GM12878 (cell line): ENCODE measurements around the gene MORC1. TPM values are rescaled to one million over a fixed set of nuclear protein-coding genes. Genes with fewer than 3 reads are reported as not detected.

Experiments used
- ATAC-seq: fragments of 200-7000 bp; cut with Tn5 transposase; 3 replicates; pipeline ENCODE4 v1.9.1; 2020; ENCODE audit warnings: mild to moderate bottlenecking, moderate library complexity
- BruUV-seq: library from RNA; stranded (reverse); fragments of 400-500 nt; replicated peaks from 2 replicates; lab custom pipeline; 2021; lab: Mats Ljungman, UMichigan
- CTCF ChIA-PET: fragments of 300-600 bp; sonication (Branson Sonifier 250); formaldehyde crosslinking; extraction: SDS; loops from one replicate; lab custom pipeline; 2021; ENCODE audit warnings: inconsistent platforms; lab: Yijun Ruan, JAX
- POLR2A ChIA-PET: fragments of 350-600 bp; formaldehyde crosslinking; extraction: SDS; loops from one replicate; lab custom pipeline; 2021; ENCODE audit warnings: inconsistent platforms; lab: Charles Lee
- RAD21 ChIA-PET: fragments of 300-600 bp; sonication (Branson Sonifier 250); formaldehyde crosslinking; loops from one replicate; lab custom pipeline; 2023; ENCODE audit warnings: antibody characterized with exemption; ENCODE audit not compliant: unreplicated experiment; lab: Charles Lee
- SMC1A ChIA-PET: fragments of 300-600 bp; sonication (Branson Sonifier 250); formaldehyde crosslinking; loops from one replicate; lab custom pipeline; 2023; ENCODE audit not compliant: unreplicated experiment, uncharacterized antibody; lab: Charles Lee
- DNase-seq: peaks from one replicate; pipeline ENCODE4 v3.0.0-alpha.2; 2011; ENCODE audit warnings: low read depth, low spot score
- FAIRE-seq: peaks from 3 replicates; lab custom pipeline; 2011; peaks lifted over from hg19 to GRCh38; lab: Jason Lieb, UNC
- H2AFZ ChIP-seq: 2 replicates; pipeline ENCODE4 v1.6.0; 2011; ENCODE audit warnings: low read depth, low read length, control low read depth; ENCODE audit not compliant: control insufficient read depth
- H3K27ac ChIP-seq: 2 replicates; pipeline ENCODE4 v1.5.1; 2011; ENCODE audit warnings: control low read depth; ENCODE audit not compliant: control insufficient read depth, insufficient read depth
- H3K27me3 ChIP-seq, 2 experiments: replicated peaks in 1 of 2; 2 replicates each; pipeline versions ENCODE4 v1.6.0 to v1.6.1; 2011; ENCODE audit warnings: low read length in 1 of 2; ENCODE audit not compliant: control insufficient read depth in 2 of 2, insufficient read depth in 2 of 2
- H3K36me3 ChIP-seq, 2 experiments: 2 replicates each; pipeline ENCODE4 v1.5.1; 2011; ENCODE audit warnings: low read length in 1 of 2; ENCODE audit not compliant: control insufficient read depth in 2 of 2, insufficient read depth in 2 of 2
- H3K4me1 ChIP-seq: 2 replicates; pipeline ENCODE4 v1.6.1; 2011; ENCODE audit warnings: mild to moderate bottlenecking, low read length, moderate library complexity, mixed read lengths; ENCODE audit not compliant: control insufficient read depth, insufficient read depth
- H3K4me2 ChIP-seq: 2 replicates; pipeline ENCODE4 v1.6.0; 2011; ENCODE audit warnings: control low read depth; ENCODE audit not compliant: control insufficient read depth, insufficient read depth
- H3K4me3 ChIP-seq: fragments of 200-600 bp; sonication (generic); 2 replicates; pipeline ENCODE4 v1.5.1; 2016
- H3K79me2 ChIP-seq: 2 replicates; pipeline ENCODE4 v1.6.0; 2011; ENCODE audit warnings: low read length; ENCODE audit not compliant: control insufficient read depth, insufficient read depth
- H3K9ac ChIP-seq: 2 replicates; pipeline ENCODE4 v1.8.0; 2011; ENCODE audit warnings: low read length, control low read depth, mixed read lengths; ENCODE audit not compliant: control insufficient read depth, insufficient read depth
- H3K9me3 ChIP-seq: replicated peaks from 3 replicates; pipeline ENCODE4 v1.5.1; 2011; ENCODE audit warnings: mild to moderate bottlenecking, low read length; ENCODE audit not compliant: control insufficient read depth, insufficient read depth
- H4K20me1 ChIP-seq: 2 replicates; pipeline ENCODE4 v1.6.0; 2011; ENCODE audit not compliant: control insufficient read depth, insufficient read depth
- EP300 ChIP-seq, 2 experiments: fragments of 150-350 bp in 1 of 2; IDR thresholded peaks; 2 replicates each; pipeline ENCODE4 v1.6.1; 2011 to 2012; ENCODE audit warnings: low read depth in 2 of 2, low read length in 2 of 2, borderline replicate concordance in 1 of 2, improper control_type of control experiment in 1 of 2, inconsistent platforms in 1 of 2; ENCODE audit not compliant: control insufficient read depth in 1 of 2
- JUND ChIP-seq: IDR thresholded peaks from 2 replicates; pipeline ENCODE4 v1.6.1; 2012; ENCODE audit warnings: low read depth, mild to moderate bottlenecking, low read length, improper control_type of control experiment, moderate library complexity
- MEF2A ChIP-seq: IDR thresholded peaks from 2 replicates; pipeline ENCODE4 v1.6.1; 2011; ENCODE audit warnings: low read depth, mild to moderate bottlenecking, low read length, moderate library complexity; ENCODE audit not compliant: insufficient read depth
- MTA2 ChIP-seq: fragments of 450-650 bp; IDR thresholded peaks from 2 replicates; pipeline ENCODE4 v1.6.1; 2016; ENCODE audit warnings: low read depth, mild to moderate bottlenecking, moderate library complexity
- MYC ChIP-seq: IDR thresholded peaks from 2 replicates; pipeline ENCODE4 v1.6.1; 2011; ENCODE audit warnings: mild to moderate bottlenecking, low read length, moderate library complexity, inconsistent platforms; ENCODE audit not compliant: insufficient read depth, insufficient replicate concordance, insufficient read length, severe bottlenecking
- SRF ChIP-seq, 2 experiments: IDR thresholded peaks; 2 replicates each; pipeline ENCODE4 v1.6.1; 2011; ENCODE audit warnings: low read depth in 2 of 2, low read length in 2 of 2, mild to moderate bottlenecking in 1 of 2, moderate library complexity in 1 of 2
- TCF3 ChIP-seq: IDR thresholded peaks from 2 replicates; pipeline ENCODE4 v1.6.1; 2012; ENCODE audit warnings: low read depth, mild to moderate bottlenecking, low read length, borderline replicate concordance; ENCODE audit not compliant: insufficient read depth
- WGBS: methylation state at CpG from one replicate; pipeline ENCODE4 v1.1.6; 2016; ENCODE audit warnings: low lambda C conversion rate; ENCODE audit not compliant: insufficient replicate concordance, insufficient coverage; ENCODE audit errors: missing lambda C conversion rate; 5-methylcytosine and 5-hydroxymethylcytosine counted together
- in situ Hi-C: fragments of 300-500 bp; cut with MboI; formaldehyde crosslinking; loops from 9 replicates; pipeline ENCODE4 v1.14.3; 2018; ENCODE audit warnings: mixed read lengths
- intact Hi-C: fragments of 100-400 bp; cut with micrococcal nuclease; formaldehyde crosslinking; loops from one replicate; pipeline ENCODE4 v1.14.2; 2022; ENCODE audit not compliant: unreplicated experiment
- polyA plus RNA-seq, 11 experiments: library from polyadenylated mRNA; depleted of rRNA in 4 of 11; unstranded in 6 of 11; stranded (reverse) in 5 of 11; fragments of >200 nt; fragmentation: Nextera tagmentation in 4 of 11; fragmentation: Illumina TruSeq in 1 of 11; extraction: Ambion mirVana in 4 of 11; extraction: Trizol in 1 of 11; gene quantifications; 1 replicate in 1 of 11; 2 replicates in 10 of 11; pipeline versions ENCODE4 v1.2.1 to v1.2.3, GENCODE V29; 2011 to 2016; ENCODE audit warnings: inconsistent platforms in 2 of 11, missing spikeins in 2 of 11, low read depth in 1 of 11
- total RNA-seq, 4 experiments: library from RNA; depleted of rRNA in 3 of 4; stranded (reverse); fragments of >200 nt in 3 of 4; fragmentation: Illumina TruSeq in 1 of 4; extraction: Trizol in 1 of 4; gene quantifications; 2 replicates each; pipeline versions ENCODE4 v1.2.1 to v1.2.3, GENCODE V29; 2013 to 2021
- TF ChIP-seq, protein P1 (sequence below): IDR thresholded peaks from 2 replicates; pipeline ENCODE4 v1.6.1; 2011; ENCODE audit warnings: low read depth, mild to moderate bottlenecking, low read length, moderate library complexity, borderline replicate concordance; ENCODE audit errors: extremely low read depth
- TF ChIP-seq, protein P2 (sequence below): fragments of 450-650 bp; conservative IDR thresholded peaks from 2 replicates; pipeline ENCODE4 v1.6.1; 2017; ENCODE audit warnings: mild to moderate bottlenecking, moderate library complexity
- TF ChIP-seq, protein P3 (sequence below): IDR thresholded peaks from 2 replicates; pipeline ENCODE4 v1.6.1; 2012; ENCODE audit warnings: low read depth, low read length, improper control_type of control experiment

The MORC1 gene
- total and polyA plus RNA-seq, 10 of the 15 experiments (the other 5 are each of a cell fraction or from before 2014, with no cell fraction given), result 0.18 TPM; not detected in 9

DNA sequence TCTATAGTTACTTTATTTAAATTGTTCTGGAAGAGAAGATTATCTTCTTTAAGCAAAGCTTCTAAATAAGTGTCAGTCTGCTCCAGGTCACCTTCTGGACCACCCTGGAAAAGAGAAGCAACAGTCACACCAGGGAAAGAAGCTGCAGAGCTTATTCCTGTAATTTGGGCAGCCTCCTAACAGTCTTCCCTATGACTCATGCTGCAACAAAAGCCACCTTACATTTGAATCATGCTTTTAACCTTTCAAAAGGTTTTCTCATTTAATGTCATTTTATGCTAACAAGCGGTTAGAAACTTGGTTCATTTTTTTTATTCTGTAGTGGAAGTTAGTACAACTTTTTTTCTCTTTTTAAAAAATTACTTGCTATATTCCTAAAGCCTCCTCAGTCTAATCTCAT lies 158.9 kb downstream of the MORC1 start:
- no peak overlapping the region for H3K4me2 ChIP-seq

More for the DNA sequence above, 158.9 kb downstream of the MORC1 start:
- SMC1A ChIA-PET, result no interaction called here
- DNase-seq (no peak), FAIRE-seq (no peak), ATAC-seq (no peak)
- in situ Hi-C loops (no loop called here), intact Hi-C loops (no loop called here)
- no peaks in the 10 kb centered on the region for H3K9me3 ChIP-seq
- no peaks in the 10 kb centered on the region for H3K79me2 ChIP-seq
- TF ChIP-seq, protein P1, sequence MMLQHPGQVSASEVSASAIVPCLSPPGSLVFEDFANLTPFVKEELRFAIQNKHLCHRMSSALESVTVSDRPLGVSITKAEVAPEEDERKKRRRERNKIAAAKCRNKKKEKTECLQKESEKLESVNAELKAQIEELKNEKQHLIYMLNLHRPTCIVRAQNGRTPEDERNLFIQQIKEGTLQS, result no peak
- TF ChIP-seq MEF2A (no peak), JUND (no peak), TCF3 (no peak), EP300 (IDR thresholded peaks at IDR 0.05; ENCODE audit: borderline replicate concordance in 1 of 2, control insufficient read depth in 1 of 2, low read depth in 2 of 2, low read length in 2 of 2) (no peak), MYC (no peak), MTA2 (no peak), SRF (IDR thresholded peaks at IDR 0.05; ENCODE audit: low read depth in 2 of 2, low read length in 2 of 2) (no peak)
- TF ChIP-seq, protein P2, sequence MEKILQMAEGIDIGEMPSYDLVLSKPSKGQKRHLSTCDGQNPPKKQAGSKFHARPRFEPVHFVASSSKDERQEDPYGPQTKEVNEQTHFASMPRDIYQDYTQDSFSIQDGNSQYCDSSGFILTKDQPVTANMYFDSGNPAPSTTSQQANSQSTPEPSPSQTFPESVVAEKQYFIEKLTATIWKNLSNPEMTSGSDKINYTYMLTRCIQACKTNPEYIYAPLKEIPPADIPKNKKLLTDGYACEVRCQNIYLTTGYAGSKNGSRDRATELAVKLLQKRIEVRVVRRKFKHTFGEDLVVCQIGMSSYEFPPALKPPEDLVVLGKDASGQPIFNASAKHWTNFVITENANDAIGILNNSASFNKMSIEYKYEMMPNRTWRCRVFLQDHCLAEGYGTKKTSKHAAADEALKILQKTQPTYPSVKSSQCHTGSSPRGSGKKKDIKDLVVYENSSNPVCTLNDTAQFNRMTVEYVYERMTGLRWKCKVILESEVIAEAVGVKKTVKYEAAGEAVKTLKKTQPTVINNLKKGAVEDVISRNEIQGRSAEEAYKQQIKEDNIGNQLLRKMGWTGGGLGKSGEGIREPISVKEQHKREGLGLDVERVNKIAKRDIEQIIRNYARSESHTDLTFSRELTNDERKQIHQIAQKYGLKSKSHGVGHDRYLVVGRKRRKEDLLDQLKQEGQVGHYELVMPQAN, result no peak
- TF ChIP-seq, protein P3, sequence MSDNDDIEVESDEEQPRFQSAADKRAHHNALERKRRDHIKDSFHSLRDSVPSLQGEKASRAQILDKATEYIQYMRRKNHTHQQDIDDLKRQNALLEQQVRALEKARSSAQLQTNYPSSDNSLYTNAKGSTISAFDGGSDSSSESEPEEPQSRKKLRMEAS, result no peak
- POLR2A ChIA-PET, result no interaction called here
- H3K4me1 ChIP-seq, result no peaks in the 10 kb centered on the region
- H2AFZ ChIP-seq, result no peak overlapping the region
- no peaks in the 10 kb centered on the region for H3K36me3 ChIP-seq
- no peaks in the 10 kb centered on the region for H4K20me1 ChIP-seq
- no peak overlapping the region for H3K27ac ChIP-seq
- RAD21 ChIA-PET, result no interaction called here
- H3K4me3 ChIP-seq, result no peak overlapping the region
- BruUV-seq, result no TSS peak
- CTCF ChIA-PET, result no interaction called here
- no peak overlapping the region for H3K9ac ChIP-seq
- no peaks in the 10 kb centered on the region for H3K27me3 ChIP-seq
- WGBS, result 0% methylated on average over 1 of the region's 1 CpG
